CD4-positive, alpha-beta T cell treated with Interleukin-10 for 1 hour (primary cell): ENCODE results near the gene BEND6.
A peak's percentile ranks its signal among the peaks of the same experiment; 100 is the strongest.
"Not testable (repeated sequence)": the region's sequence is repeated elsewhere in the genome, so short reads cannot be mapped to it uniquely, and the experiment has no call there.

ENCODE experiments used
- DNase-seq: peaks from one replicate; pipeline ENCODE4 v3.0.0-alpha.2; 2020

The BEND6 gene

GRCh38 chr6:56984884-56985283 is 30.0 kb downstream of the BEND6 start:
- DNase-seq = no peak

- DNase-seq = no peak
Measured at GRCh38 chr6:56986611-56987010, 31.7 kb downstream of the BEND6 start.

DNA sequence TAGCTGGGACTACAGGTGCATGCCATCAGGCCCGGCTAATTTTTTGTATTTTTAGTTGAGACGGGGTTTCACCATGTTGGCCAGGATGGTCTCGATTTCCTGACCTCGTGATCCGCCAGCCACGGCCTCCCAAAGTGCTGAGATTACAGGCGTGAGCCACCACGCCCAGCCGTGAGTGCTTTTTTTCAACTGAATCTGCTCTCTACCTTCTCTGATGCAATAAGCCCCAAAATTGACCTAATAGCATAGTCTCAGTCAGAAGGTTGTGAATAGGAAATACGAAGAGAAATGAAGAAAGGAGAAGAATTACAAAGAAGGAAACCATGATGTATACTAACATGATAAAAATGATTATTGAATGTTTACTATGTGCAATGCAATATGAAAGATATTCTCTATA is 33.2 kb downstream of the BEND6 start:
- DNase-seq = no peak

DNA sequence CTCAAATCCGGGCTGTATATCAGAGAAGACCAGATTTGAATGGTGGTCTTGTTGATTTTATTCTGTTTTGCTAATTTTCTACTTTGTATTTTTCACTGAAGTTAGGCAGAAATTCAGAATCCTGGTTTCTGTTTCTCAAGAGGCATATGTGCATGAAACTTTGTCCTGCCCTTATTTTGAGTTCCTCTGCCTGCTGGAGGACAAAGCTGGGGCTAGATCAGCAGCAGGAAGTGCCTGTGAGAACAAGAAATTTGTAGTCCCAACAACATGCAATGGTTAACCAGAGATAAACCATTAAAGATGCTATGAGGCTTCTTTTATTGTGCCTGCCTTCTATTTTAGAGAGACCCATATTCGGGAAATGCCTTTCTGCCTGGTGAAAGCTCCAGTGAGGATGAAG is 37.1 kb downstream of the BEND6 start:
- no peak for DNase-seq

DNA sequence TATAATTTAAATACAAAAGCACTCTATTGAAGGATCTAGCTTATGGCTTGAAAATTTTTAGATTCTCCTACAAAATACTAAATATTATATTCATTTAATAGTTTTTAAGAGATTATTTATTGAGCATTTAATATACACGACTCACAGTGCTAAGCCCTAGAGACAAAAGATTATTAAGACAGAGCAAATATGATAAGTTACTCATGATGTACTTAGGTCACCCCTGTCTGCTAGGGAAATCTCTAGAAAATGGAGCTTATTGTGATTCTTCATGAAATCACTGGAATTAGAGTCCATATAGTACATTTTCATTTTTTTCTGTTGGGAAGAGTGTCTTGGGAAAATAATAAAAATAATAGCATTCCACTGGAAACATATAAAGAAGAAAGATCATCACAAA is 37.8 kb downstream of the BEND6 start:
- no peak for DNase-seq

DNA sequence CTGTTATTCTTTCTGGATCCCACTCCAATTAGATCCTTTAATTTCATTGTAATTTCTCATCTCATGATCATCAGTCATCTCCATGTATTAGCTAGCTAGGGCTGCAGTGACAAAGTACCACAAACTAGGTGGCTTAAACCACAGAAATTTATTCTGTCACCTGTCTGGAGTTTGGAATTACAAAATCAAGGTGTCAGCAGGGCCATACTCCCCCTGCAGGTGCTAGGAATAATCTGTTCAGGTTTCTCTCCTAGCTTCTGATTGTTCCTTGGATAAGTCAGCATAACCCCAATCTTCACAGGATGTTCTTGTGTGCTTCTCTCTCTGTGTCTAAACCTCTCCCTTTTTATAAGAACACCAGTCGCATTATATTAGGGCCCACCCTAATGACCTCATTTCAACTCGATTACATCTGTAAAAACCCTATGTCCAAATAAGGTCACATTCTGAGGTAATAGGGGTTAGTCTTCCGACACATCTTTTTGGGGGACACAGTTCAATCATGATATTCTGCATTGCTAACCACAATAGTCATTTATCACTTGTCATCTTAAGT is 40.5 kb downstream of the BEND6 start:
- no peak for DNase-seq

DNA sequence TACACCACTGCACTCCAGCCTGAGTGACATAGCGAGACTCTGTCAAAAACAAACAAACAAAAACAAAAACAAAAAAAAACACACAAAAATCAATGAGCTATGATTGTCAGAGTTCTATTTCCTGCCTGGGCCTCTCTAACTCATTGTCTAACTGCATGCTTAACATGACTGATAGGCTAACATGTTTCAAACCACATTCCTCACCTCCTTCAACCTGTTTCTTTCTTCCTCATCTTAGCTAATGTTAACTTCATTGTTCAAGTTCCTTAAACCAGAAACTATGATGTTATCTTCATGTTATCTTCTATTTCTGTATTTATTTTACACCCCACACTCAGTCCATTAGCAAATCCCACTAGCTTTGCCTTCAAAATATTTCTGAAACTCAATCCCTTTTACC is 41.5 kb downstream of the BEND6 start:
- no peak for DNase-seq

GRCh38 chr6:56999049-56999448 is 44.1 kb downstream of the BEND6 start:
- DNase-seq = no peak

GRCh38 chr6:56999748-57000147 is 44.8 kb downstream of the BEND6 start:
- DNase-seq = not testable (repeated sequence)

DNA sequence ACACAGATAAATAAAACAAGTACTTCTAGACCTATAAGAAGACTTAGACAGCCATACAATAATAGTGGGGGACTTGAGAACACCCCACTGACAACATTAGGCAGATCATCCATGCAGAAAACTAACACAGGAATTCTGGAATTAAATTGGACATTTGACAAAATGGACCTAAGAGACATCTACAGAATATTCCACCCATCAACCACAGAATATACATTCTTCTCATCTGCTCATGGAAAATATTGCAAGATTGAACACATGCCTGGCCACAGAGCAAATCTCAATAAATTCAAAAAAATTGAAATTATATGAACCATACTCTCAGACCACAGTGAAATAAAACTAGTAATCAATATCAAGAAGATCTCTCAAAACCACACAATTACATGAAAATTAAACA is 47.3 kb downstream of the BEND6 start:
- DNase-seq = no peak

- no peak for DNase-seq
Measured at GRCh38 chr6:57004292-57004691, 49.4 kb downstream of the BEND6 start.

DNA sequence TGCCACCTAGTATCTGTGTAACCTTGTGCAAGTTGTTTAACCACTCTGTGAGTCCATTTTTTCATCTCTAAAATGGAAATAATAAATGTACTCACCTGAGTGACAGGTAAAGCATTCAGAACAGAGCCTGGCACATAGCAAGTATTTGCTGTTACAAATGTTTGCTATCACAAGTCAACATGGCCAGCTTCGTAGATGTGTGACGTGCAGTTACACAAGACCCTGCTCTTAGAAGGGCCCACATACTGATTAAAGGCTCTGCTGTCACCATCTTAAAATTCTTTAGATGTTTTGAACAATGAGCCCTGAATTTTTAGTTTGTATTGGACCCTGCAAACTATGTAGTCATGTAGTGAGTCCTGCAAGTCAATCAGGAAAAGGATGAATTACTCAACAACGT is 51.2 kb downstream of the BEND6 start:
- DNase-seq = no peak

- not testable (repeated sequence) for DNase-seq
Measured at GRCh38 chr6:57008069-57008468, 53.2 kb downstream of the BEND6 start.

DNA sequence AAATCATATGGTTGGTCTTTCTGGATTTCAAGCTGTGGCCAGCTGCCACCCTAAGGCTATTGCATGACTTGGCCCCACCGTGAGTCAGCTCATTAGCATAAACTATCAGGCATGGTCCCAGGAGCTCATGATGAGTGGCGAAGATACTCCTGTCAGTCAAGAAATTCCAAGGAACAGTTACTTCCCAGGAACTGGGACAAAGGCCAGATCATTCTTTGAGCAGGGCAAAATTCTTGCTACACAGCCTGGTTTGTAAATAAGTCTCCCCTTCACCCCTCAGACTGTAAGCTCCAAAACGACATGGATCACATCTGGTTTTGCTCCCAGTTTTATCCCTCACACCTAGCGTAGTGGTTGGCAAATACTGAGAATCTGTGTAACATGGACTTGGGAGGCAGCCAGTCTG is 58.6 kb downstream of the BEND6 start:
- DNase-seq = no peak

DNA sequence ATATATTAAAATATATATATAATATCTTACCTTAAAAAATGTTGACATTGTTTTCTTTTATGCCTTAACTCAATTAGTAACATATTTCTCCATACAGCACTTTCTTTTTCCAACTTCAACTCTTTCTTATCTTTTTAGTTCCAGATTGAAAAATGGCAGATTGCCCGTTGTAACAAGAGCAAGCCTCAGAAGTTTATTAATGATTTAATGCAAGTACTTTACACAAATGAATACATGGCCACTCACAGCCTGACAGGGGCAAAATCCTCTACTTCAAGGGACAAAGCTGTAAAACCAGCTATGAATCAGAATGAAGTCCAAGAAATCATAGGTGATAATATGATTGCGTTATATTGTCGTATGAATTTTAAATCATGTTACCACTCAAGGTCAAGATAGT is 62.2 kb downstream of the BEND6 start:
- DNase-seq = no peak

- DNase-seq = no peak
Measured at GRCh38 chr6:57017841-57018240, 62.9 kb downstream of the BEND6 start.

DNA sequence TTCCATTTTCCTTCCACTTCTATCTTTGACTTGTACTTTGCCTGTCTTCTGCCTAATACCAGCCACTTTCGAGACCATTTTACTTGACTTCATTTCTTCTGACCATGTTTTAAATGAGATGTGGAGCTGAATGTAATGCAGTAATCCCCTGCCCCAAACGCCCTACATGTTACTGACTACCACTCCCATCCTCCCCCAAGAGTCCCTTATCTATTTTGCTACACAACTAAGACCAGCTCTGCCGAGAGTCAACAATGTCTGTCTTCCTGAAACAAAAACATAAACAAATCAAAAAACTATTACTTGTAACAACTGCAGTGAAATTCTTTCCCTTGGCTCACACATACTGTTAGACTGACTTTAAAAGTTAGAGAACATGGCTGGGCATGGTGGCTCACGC is 64.5 kb downstream of the BEND6 start:
- DNase-seq = no peak

- DNase-seq = peak; percentile 24
Measured at GRCh38 chr6:57021086-57021720, 66.3 kb downstream of the BEND6 start.

DNA sequence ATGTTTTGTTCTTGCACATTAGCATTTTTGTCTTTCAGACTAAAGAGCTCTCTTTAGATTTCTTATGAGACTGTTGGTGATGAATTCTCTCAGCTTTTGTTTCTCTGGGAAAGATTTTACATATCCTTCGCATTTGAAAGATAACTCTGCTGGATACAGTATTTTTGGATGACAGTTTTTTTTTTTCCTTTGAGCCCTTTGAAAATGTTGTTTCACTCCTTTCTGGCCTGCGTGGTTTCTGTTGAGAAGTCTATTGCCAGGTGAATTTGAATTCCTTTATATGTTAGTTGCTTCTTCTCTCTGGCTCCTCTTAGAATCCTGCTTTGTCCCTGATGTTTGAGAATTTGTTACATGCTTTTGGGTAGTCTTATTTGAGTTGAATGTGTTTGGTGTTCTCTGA is 69.4 kb downstream of the BEND6 start:
- DNase-seq = no peak

DNA sequence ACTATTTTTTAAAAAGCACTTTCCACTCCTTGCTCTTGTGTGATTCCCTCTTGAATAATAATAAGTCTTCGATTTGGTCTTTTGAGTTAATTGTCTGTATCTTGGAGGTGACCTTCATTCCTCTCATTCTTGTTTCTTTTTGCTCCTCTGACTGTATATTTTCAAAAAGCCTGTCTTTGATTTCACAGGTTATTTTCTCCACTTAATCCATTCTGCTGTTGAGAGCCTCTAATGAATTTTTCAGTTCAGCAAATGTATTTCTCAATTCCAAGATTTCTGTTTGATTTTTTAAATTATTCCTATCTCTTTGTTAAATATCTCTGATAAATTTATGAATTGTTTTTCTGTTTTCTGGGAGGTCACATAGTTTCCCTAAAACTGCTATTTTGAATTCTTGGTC is 69.9 kb downstream of the BEND6 start:
- no peak for DNase-seq

- DNase-seq = no peak
Measured at GRCh38 chr6:57026001-57026400, 71.1 kb downstream of the BEND6 start.

DNA sequence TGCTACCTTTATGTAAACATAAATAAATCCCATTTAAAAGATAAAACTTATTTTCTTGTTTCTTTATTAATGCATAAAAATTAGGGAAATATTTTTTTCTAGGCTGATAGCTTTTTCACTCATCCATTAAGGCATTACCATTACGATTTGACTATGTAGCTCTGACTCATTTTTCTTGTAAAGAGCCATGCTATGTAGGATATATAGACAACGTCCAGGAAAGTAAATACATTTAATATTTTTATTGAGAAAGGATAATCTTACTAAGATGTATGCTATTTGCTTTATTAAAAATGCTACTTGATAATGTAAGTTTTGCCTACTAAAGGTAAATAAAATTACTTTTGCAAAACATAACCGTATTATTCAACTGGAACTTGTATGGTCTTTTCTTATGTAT is 72.4 kb downstream of the BEND6 start:
- no peak for DNase-seq

GRCh38 chr6:57029213-57029612 is 74.3 kb downstream of the BEND6 start:
- no peak for DNase-seq

DNA sequence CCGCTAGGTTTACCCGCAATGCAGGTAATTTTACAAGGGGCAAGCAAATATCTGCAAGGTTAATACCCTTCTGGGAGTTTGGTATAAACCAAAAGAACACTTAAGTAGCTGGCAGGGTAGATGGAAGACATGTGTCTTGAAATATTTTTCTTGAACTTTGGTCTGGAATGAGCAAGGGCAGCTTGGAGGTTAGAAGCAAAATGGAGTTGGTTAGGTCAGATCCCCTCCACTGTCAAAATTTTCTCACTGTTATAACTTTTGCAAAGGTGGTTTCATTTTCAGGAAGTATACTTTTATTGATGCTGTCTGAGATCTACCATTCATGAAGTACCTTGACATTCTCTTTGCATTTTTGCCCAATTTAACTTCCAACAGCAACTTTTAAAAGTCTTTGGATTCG is 78.3 kb downstream of the BEND6 start:
- no peak for DNase-seq

DNA sequence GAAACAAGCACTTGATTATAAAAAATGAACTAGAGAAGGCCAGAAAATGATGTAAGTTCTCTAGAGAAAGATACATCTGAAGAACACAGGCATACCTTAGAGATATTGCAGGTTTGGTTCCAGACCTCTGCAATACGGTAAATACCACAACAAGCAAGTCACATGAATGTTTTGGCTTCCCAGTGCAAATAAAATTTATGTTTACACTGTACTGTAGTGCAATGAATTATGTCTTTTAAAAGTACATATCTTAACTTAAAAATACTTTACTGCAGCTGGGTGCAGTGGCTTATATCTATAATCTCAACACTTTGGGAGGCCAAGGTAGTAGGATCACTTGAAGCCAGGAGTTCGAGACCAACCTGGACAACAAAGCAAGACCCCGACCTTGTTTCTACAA is 80.6 kb downstream of the BEND6 start:
- no peak for DNase-seq
